ENCODE measurements around the gene ADD3.

GRCh38 chr10:110088367-110089104, 80.8 kb downstream of the ADD3 start:
- TF ChIP-seq CTCF (conservative IDR thresholded peaks at IDR 0.05; ENCODE audit: low read length), result no peak
- TF ChIP-seq EZH2phosphoT487 (IDR thresholded peaks at IDR 0.05; ENCODE audit: borderline replicate concordance), result no peak
